GM19395 (cell line): ENCODE results near the gene SIK3.

ENCODE experiments used
- ATAC-seq: cut with Tn5 transposase; IDR thresholded peaks from one replicate; pipeline ENCODE4 v1.9.1; 2021; ENCODE audit warnings: mild to moderate bottlenecking, moderate library complexity; ENCODE audit not compliant: unreplicated experiment

SIK3 gene

GRCh38 chr11:117080370-117080769, 17.9 kb downstream of the SIK3 start:
- no peak for ATAC-seq

GRCh38 chr11:117076941-117077691, 21.1 kb downstream of the SIK3 start:
- ATAC-seq: no peak

- no peak for ATAC-seq
Observed at GRCh38 chr11:117075186-117075585, 23.0 kb downstream of the SIK3 start.

GRCh38 chr11:117074119-117074518, 24.1 kb downstream of the SIK3 start:
- no peak for ATAC-seq

GRCh38 chr11:117073539-117073938, 24.7 kb downstream of the SIK3 start:
- ATAC-seq: no peak

GRCh38 chr11:117072517-117073461, 25.4 kb downstream of the SIK3 start:
- ATAC-seq: no peak

- no peak for ATAC-seq
Observed at GRCh38 chr11:117071344-117071787, 26.9 kb downstream of the SIK3 start.

GRCh38 chr11:117070016-117070415, 28.2 kb downstream of the SIK3 start:
- ATAC-seq: no peak

- ATAC-seq: no peak
Observed at GRCh38 chr11:117068303-117068860, 29.8 kb downstream of the SIK3 start.

- ATAC-seq: no peak
Observed at GRCh38 chr11:117066959-117067358, 31.3 kb downstream of the SIK3 start.

- no peak for ATAC-seq
Observed at GRCh38 chr11:117064275-117064674, 34.0 kb downstream of the SIK3 start.

- ATAC-seq: no peak
Observed at GRCh38 chr11:117062498-117062897, 35.7 kb downstream of the SIK3 start.

- no peak for ATAC-seq
Observed at GRCh38 chr11:117061256-117061655, 37.0 kb downstream of the SIK3 start.

- no peak for ATAC-seq
Observed at GRCh38 chr11:117059611-117060148, 38.5 kb downstream of the SIK3 start.

- ATAC-seq: no peak
Observed at GRCh38 chr11:117058761-117059261, 39.4 kb downstream of the SIK3 start.

- no peak for ATAC-seq
Observed at GRCh38 chr11:117057727-117058126, 40.5 kb downstream of the SIK3 start.

GRCh38 chr11:117057317-117057716, 40.9 kb downstream of the SIK3 start:
- ATAC-seq: no peak

GRCh38 chr11:117055469-117055868, 42.8 kb downstream of the SIK3 start:
- no peak for ATAC-seq

- no peak for ATAC-seq
Observed at GRCh38 chr11:117054382-117054781, 43.8 kb downstream of the SIK3 start.

GRCh38 chr11:117052196-117053149, 45.8 kb downstream of the SIK3 start:
- ATAC-seq: no peak
